ENCODE data around the gene SPRING1.
"Not testable (repeated sequence)": the region's sequence is repeated elsewhere in the genome, so short reads cannot be mapped to it uniquely, and the experiment has no call there.

SPRING1 gene

GRCh38 chr12:116765271-116765670 lies 27.4 kb upstream of the SPRING1 start:
- DNase-seq (ENCODE audit: low read depth): no peak
- H3K4me3 ChIP-seq (ENCODE audit: low read depth, low read length): no peak overlapping the region
- TF ChIP-seq CTCF (IDR thresholded peaks at IDR 0.05; ENCODE audit: low read depth, low read length) (no peak), MAX (IDR thresholded peaks at IDR 0.05; ENCODE audit: low read depth, low read length) (no peak), MYC (IDR thresholded peaks at IDR 0.05; ENCODE audit: low read depth, low read length) (no peak), POLR2A (IDR thresholded peaks at IDR 0.05; ENCODE audit: extremely low read depth, insufficient read length) (no peak)

- TF ChIP-seq CTCF (IDR thresholded peaks at IDR 0.05; ENCODE audit: low read depth, low read length) (no peak), MAX (IDR thresholded peaks at IDR 0.05; ENCODE audit: low read depth, low read length) (no peak), MYC (IDR thresholded peaks at IDR 0.05; ENCODE audit: low read depth, low read length) (no peak), POLR2A (IDR thresholded peaks at IDR 0.05; ENCODE audit: extremely low read depth, insufficient read length) (no peak)
- no peak overlapping the region for H3K4me3 ChIP-seq (ENCODE audit: low read depth, low read length)
- DNase-seq (ENCODE audit: low read depth): no peak
These were observed 23.6 kb upstream of the SPRING1 start for GRCh38 chr12:116761499-116761898.

GRCh38 chr12:116760622-116761020 lies 22.8 kb upstream of the SPRING1 start:
- DNase-seq (ENCODE audit: low read depth): no peak
- TF ChIP-seq MYC (IDR thresholded peaks at IDR 0.05; ENCODE audit: low read depth, low read length) (no peak), POLR2A (IDR thresholded peaks at IDR 0.05; ENCODE audit: extremely low read depth, insufficient read length) (no peak), CTCF (IDR thresholded peaks at IDR 0.05; ENCODE audit: low read depth, low read length) (no peak), MAX (IDR thresholded peaks at IDR 0.05; ENCODE audit: low read depth, low read length) (no peak)
- H3K4me3 ChIP-seq (ENCODE audit: low read depth, low read length): no peak overlapping the region

DNA sequence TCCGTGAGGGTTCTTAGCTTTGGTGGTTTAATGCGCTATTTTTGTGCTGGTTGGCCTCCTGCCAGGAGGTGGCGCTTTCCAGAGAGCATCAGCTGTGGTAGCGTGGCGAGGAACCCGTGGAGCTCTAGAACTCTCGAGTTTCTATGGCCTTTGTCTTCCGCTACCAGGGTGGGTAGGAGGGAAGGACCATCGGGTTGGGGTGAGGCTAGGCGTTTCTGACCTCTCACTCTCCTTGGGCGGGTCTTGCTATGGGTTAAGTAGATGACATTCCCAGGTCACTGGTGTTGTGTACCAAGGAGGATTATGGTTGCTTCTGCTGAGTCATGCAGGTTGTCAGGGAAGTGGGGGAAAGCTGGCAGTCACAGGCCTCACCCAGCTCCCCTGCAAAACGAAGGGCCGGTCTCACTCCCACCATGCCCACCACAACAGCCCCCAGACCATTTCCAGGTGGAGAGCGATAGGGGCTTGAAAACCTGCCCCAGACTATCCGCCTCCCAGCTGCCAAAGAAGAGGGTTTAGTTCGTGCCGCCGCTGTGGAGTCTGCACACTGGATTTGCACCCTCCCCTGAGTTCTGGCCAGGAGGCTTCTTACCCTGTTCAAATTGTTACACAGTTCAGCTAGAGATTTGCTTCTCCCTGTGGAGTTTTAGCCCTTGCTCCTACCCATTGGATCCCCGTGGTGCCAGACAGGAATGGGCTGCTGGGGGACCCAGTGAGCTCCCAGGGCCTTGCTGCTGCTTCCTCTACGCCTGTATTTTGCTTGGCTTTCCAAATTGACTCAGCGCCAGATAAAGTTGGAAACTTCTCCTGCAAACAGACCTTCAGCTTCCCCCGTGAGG lies 22.1 kb upstream of the SPRING1 start:
- TF ChIP-seq MAX (IDR thresholded peaks at IDR 0.05; ENCODE audit: low read depth, low read length): no peak
- TF ChIP-seq CTCF (IDR thresholded peaks at IDR 0.05; ENCODE audit: low read depth, low read length): peak; percentile 24
- TF ChIP-seq POLR2A (IDR thresholded peaks at IDR 0.05; ENCODE audit: extremely low read depth, insufficient read length): no peak
- TF ChIP-seq MYC (IDR thresholded peaks at IDR 0.05; ENCODE audit: low read depth, low read length): no peak
- no peak overlapping the region for H3K4me3 ChIP-seq (ENCODE audit: low read depth, low read length)
- DNase-seq (ENCODE audit: low read depth): no peak

GRCh38 chr12:116754783-116755182 lies 16.9 kb upstream of the SPRING1 start:
- not testable (repeated sequence) for H3K4me3 ChIP-seq (ENCODE audit: low read depth, low read length); DNase-seq (ENCODE audit: low read depth)

DNA sequence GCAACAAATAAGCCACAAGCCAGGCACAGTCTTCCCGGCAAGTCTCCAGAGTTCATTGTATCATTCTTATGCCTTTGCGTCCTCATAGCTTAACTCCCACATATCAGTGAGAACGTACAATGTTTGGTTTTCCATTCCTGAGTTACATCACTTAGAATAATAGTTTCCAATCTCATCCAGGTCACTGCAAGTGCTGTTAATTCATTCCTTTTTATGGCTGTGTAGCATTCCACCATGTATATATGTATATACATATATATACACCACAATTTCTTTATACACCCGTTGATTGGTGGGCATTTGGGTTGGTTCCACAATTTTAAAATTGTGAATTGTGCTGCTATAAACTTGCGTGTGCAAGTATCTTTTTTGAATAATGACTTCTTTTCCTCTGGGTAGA lies 16.2 kb upstream of the SPRING1 start:
- not testable (repeated sequence) for H3K4me3 ChIP-seq (ENCODE audit: low read depth, low read length); DNase-seq (ENCODE audit: low read depth)

DNA sequence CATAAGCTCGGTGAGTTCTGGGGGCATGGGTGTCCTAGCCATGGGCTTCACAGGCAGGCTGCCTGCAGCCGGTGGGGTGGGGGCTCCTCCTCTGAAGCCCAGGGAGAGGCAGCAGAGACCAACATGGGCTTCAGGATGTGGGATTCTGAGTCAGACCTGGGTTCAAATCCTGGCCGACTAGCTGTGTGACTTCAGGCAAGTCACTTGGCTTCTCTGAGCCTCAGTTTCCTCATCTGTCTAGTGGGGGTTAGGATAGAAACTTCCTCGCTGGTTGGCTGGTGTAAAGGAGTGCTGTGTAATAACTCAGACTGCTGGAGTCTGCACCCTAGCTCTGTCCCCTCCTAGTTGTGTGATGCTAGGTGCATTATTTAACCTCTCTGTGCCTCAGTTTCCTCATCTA lies 12.4 kb upstream of the SPRING1 start:
- no peak for TF ChIP-seq MAX (IDR thresholded peaks at IDR 0.05; ENCODE audit: low read depth, low read length)
- TF ChIP-seq CTCF (IDR thresholded peaks at IDR 0.05; ENCODE audit: low read depth, low read length): no peak
- TF ChIP-seq MYC (IDR thresholded peaks at IDR 0.05; ENCODE audit: low read depth, low read length): no peak
- TF ChIP-seq POLR2A (IDR thresholded peaks at IDR 0.05; ENCODE audit: extremely low read depth, insufficient read length): no peak
- H3K4me3 ChIP-seq (ENCODE audit: low read depth, low read length): no peak overlapping the region
- DNase-seq (ENCODE audit: low read depth): no peak

Measured in NB4 (cell line).